Astrocyte (in vitro differentiated cells and primary cell): Measurements from ENCODE around the gene ZEB1. TPM values are rescaled to one million over a fixed set of nuclear protein-coding genes. Genes with fewer than 3 reads are reported as not detected.
A peak's percentile ranks its signal among the peaks of the same experiment; 100 is the strongest.

Experiments used
- DNase-seq: peaks from one replicate; pipeline ENCODE4 v3.0.0-alpha.2; 2010; ENCODE audit warnings: low read depth
- FAIRE-seq: peaks from 2 replicates; lab custom pipeline; 2011; peaks lifted over from hg19 to GRCh38; lab: Jason Lieb, UNC
- H2AFZ ChIP-seq: 2 replicates; pipeline ENCODE4 v1.6.0; 2012; ENCODE audit warnings: low read depth, low read length, inconsistent platforms
- H3K27ac ChIP-seq: 2 replicates; pipeline ENCODE4 v1.5.1; 2011; ENCODE audit warnings: low read depth, low read length, inconsistent platforms
- H3K27me3 ChIP-seq: 2 replicates; pipeline ENCODE4 v1.6.0; 2011; ENCODE audit warnings: low read length, inconsistent platforms; ENCODE audit not compliant: insufficient read depth
- H3K36me3 ChIP-seq: 2 replicates; pipeline ENCODE4 v1.5.1; 2011; ENCODE audit warnings: low read length, inconsistent platforms; ENCODE audit not compliant: insufficient read depth
- H3K4me1 ChIP-seq: 2 replicates; pipeline ENCODE4 v1.5.1; 2011; ENCODE audit warnings: low read length, inconsistent platforms; ENCODE audit not compliant: insufficient read depth
- H3K4me2 ChIP-seq: 2 replicates; pipeline ENCODE4 v1.6.0; 2012; ENCODE audit warnings: low read length, inconsistent platforms
- H3K4me3 ChIP-seq: 2 replicates; pipeline ENCODE4 v1.5.1; 2011; ENCODE audit warnings: low read depth, mild to moderate bottlenecking, low read length, inconsistent platforms; ENCODE audit not compliant: insufficient read depth
- H3K79me2 ChIP-seq: 2 replicates; pipeline ENCODE4 v1.6.0; 2012; ENCODE audit warnings: mild to moderate bottlenecking, low read length, inconsistent platforms; ENCODE audit not compliant: insufficient read depth
- H3K9ac ChIP-seq: 2 replicates; pipeline ENCODE4 v1.6.0; 2012; ENCODE audit warnings: mild to moderate bottlenecking, low read length, inconsistent platforms
- H3K9me3 ChIP-seq: 2 replicates; pipeline ENCODE4 v1.5.1; 2012; ENCODE audit warnings: low read depth, mild to moderate bottlenecking, low read length, inconsistent platforms; ENCODE audit not compliant: insufficient read depth
- H4K20me1 ChIP-seq: 2 replicates; pipeline ENCODE4 v1.6.0; 2012; ENCODE audit warnings: low read length, inconsistent platforms; ENCODE audit not compliant: insufficient read depth
- H3K27ac Mint-ChIP-seq: one replicate; pipeline ENCODE4 v1.8.0; 2021; ENCODE audit warnings: mild to moderate bottlenecking, mixed read lengths; ENCODE audit not compliant: unreplicated experiment
- H3K27me3 Mint-ChIP-seq: one replicate; pipeline ENCODE4 v1.8.0; 2021; ENCODE audit warnings: low read depth, mixed read lengths; ENCODE audit not compliant: unreplicated experiment
- H3K36me3 Mint-ChIP-seq: one replicate; pipeline ENCODE4 v1.8.0; 2021; ENCODE audit warnings: low read depth, mixed read lengths; ENCODE audit not compliant: unreplicated experiment
- H3K4me1 Mint-ChIP-seq: one replicate; pipeline ENCODE4 v1.8.0; 2021; ENCODE audit warnings: low read depth, mixed read lengths; ENCODE audit not compliant: unreplicated experiment
- H3K4me3 Mint-ChIP-seq: one replicate; pipeline ENCODE4 v1.8.0; 2021; ENCODE audit warnings: mild to moderate bottlenecking, moderate library complexity, mixed read lengths; ENCODE audit not compliant: unreplicated experiment
- H3K9me3 Mint-ChIP-seq: one replicate; pipeline ENCODE4 v1.8.0; 2021; ENCODE audit warnings: mild to moderate bottlenecking, mixed read lengths; ENCODE audit not compliant: unreplicated experiment
- EZH2 ChIP-seq: IDR thresholded peaks from 2 replicates; pipeline ENCODE4 v1.6.1; 2012; ENCODE audit warnings: mild to moderate bottlenecking, low read length, inconsistent platforms; ENCODE audit not compliant: insufficient read depth
- total RNA-seq: library from RNA; stranded (reverse); gene quantifications from 2 replicates; pipeline ENCODE4 v1.2.1, GENCODE V29; 2021
- TF ChIP-seq, protein P1 (sequence below): IDR thresholded peaks from 2 replicates; pipeline ENCODE4 v1.5.1; 2011; ENCODE audit warnings: low read depth, mild to moderate bottlenecking, inconsistent platforms, low read length, moderate library complexity; ENCODE audit not compliant: insufficient read depth

The ZEB1 gene
- total RNA-seq, 1 donor from 2014 or later = 37.2 TPM

DNA sequence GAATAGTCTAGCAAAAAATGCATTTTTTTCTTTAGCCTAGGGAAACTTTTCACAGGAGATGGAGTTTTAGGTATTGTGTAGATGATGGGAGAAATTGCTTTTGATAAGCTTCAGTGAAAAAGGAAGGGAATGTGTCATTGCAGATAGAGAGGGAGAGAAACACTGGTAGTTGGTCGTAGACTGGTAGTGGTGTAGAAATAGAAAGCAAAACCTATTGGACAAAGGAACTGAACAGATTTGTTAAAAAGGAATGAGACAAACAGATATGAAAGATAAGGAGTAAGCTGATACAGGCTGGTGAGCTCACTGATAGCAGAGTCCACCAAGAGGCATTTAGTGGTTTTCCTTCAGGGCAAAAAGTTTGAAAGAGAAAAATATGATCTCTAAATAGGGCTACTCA is 94.3 kb downstream of the ZEB1 start:
- Histone ChIP-seq H3K79me2 (peaks cover 91% of the 10 kb centered on the region), H3K4me1 (no peaks in the 10 kb centered on the region), H3K4me2 (peak overlapping the region; percentile 43), H3K27ac (no peak overlapping the region), H4K20me1 (peaks cover 59% of the 10 kb centered on the region), H3K9ac (no peak overlapping the region), H3K4me3 (no peak overlapping the region), H3K27me3 (no peaks in the 10 kb centered on the region), H3K36me3 (no peaks in the 10 kb centered on the region), H3K9me3 (no peaks in the 10 kb centered on the region), H2AFZ (no peak overlapping the region)
- Mint-ChIP-seq H3K4me3 (peak overlapping the region; percentile 2), H3K36me3 (peaks cover 9% of the 10 kb centered on the region), H3K27ac (no peak overlapping the region), H3K9me3 (peaks cover 7% of the 10 kb centered on the region), H3K4me1 (peaks cover 9% of the 10 kb centered on the region), H3K27me3 (no peaks in the 10 kb centered on the region)
- peak; percentile 26 for FAIRE-seq
- TF ChIP-seq, protein P1, sequence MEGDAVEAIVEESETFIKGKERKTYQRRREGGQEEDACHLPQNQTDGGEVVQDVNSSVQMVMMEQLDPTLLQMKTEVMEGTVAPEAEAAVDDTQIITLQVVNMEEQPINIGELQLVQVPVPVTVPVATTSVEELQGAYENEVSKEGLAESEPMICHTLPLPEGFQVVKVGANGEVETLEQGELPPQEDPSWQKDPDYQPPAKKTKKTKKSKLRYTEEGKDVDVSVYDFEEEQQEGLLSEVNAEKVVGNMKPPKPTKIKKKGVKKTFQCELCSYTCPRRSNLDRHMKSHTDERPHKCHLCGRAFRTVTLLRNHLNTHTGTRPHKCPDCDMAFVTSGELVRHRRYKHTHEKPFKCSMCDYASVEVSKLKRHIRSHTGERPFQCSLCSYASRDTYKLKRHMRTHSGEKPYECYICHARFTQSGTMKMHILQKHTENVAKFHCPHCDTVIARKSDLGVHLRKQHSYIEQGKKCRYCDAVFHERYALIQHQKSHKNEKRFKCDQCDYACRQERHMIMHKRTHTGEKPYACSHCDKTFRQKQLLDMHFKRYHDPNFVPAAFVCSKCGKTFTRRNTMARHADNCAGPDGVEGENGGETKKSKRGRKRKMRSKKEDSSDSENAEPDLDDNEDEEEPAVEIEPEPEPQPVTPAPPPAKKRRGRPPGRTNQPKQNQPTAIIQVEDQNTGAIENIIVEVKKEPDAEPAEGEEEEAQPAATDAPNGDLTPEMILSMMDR = no peak
- TF ChIP-seq EZH2 = no peak
- DNase-seq = peak; percentile 32

DNA sequence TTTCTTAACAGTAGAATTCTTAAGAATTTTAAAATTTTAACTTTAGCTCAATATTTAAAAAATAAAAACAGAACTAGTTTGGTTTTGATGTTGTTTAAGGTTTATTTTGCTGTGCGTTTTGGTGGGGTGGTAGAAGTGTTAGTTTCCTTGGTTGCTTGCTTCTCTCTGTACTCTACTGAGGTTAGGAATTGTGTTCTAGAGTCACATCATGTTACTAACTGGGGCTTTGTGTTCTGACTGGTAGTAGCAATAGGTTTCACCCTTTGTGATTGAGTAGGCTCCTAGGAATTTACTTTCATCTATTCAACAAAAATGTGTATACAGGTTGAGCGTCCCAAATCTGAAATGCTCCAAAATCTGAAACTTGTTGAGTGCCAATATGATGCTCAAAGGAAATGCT is 99.5 kb downstream of the ZEB1 start:
- no peaks in the 10 kb centered on the region for H3K27me3 ChIP-seq
- H3K36me3 ChIP-seq = no peaks in the 10 kb centered on the region
- peaks cover 67% of the 10 kb centered on the region for H4K20me1 ChIP-seq
- H3K4me3 ChIP-seq = no peak overlapping the region
- no peak overlapping the region for H3K27ac Mint-ChIP-seq
- DNase-seq (no peak), FAIRE-seq (peak; percentile 39)
- no peaks in the 10 kb centered on the region for H3K27me3 Mint-ChIP-seq
- peaks cover 20% of the 10 kb centered on the region for H3K4me1 Mint-ChIP-seq
- peaks cover 100% of the 10 kb centered on the region for H3K79me2 ChIP-seq
- no peak overlapping the region for H3K27ac ChIP-seq
- no peak overlapping the region for H3K9ac ChIP-seq
- H3K4me1 ChIP-seq = peaks cover 3% of the 10 kb centered on the region
- no peak overlapping the region for H3K4me3 Mint-ChIP-seq
- H3K9me3 ChIP-seq = no peaks in the 10 kb centered on the region
- H3K36me3 Mint-ChIP-seq = peaks cover 4% of the 10 kb centered on the region
- H3K9me3 Mint-ChIP-seq = no peaks in the 10 kb centered on the region
- no peak overlapping the region for H2AFZ ChIP-seq
- TF ChIP-seq EZH2 = no peak
- TF ChIP-seq, protein P1 = no peak
- no peak overlapping the region for H3K4me2 ChIP-seq

DNA sequence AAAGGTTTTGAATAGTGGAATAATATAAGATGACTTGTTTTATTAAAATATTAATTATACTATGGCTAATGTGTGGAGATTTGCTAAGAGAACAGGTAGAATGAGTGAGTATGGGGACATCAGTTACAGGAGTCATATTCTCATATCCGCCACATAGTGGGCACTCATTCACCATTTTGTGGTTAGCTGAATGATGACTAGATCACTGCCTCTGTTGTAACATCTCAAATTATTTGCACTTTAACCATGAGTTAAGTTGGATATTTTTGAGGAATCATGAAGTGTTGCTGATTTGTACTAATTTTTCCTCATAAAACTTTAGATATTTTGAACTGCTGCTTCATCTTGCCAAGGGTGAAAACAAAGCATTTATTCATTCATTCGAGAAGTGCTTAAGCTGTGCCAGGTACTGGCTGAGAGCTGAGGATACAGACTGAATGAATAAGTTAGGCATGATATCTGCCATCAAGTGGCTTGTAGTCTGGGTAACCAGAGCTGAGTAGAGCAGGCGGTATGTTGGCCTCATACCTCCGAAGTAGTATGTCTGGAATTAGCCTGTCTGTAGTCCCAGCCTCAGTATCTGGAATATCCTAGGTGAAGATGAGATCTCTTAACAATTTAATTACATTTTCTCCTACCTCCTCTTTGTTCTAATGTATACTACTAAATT is 100.5 kb downstream of the ZEB1 start:
- no peaks in the 10 kb centered on the region for H3K36me3 ChIP-seq
- peaks cover 59% of the 10 kb centered on the region for H4K20me1 ChIP-seq
- peaks cover 100% of the 10 kb centered on the region for H3K79me2 ChIP-seq
- H3K4me1 Mint-ChIP-seq = peaks cover 19% of the 10 kb centered on the region
- peaks cover 4% of the 10 kb centered on the region for H3K36me3 Mint-ChIP-seq
- no peak overlapping the region for H3K4me3 Mint-ChIP-seq
- H3K27ac Mint-ChIP-seq = peak overlapping the region; percentile 86
- DNase-seq (peak; percentile 94), FAIRE-seq (peak; percentile 73)
- TF ChIP-seq, protein P1 = no peak
- TF ChIP-seq EZH2 = no peak
- H2AFZ ChIP-seq = no peak overlapping the region
- H3K27me3 ChIP-seq = no peaks in the 10 kb centered on the region
- peak overlapping the region; percentile 64 for H3K27ac ChIP-seq
- H3K4me1 ChIP-seq = peaks cover 3% of the 10 kb centered on the region
- no peak overlapping the region for H3K9ac ChIP-seq
- no peaks in the 10 kb centered on the region for H3K27me3 Mint-ChIP-seq
- H3K4me3 ChIP-seq = no peak overlapping the region
- no peaks in the 10 kb centered on the region for H3K9me3 Mint-ChIP-seq
- H3K9me3 ChIP-seq = no peaks in the 10 kb centered on the region
- peak overlapping the region; percentile 16 for H3K4me2 ChIP-seq
